Lower lobe of right lung (tissue), 2 donors: ENCODE results near the gene DRICH1. TPM values are rescaled to one million over a fixed set of nuclear protein-coding genes. Genes with fewer than 3 reads are reported as not detected.
A peak's percentile ranks its signal among the peaks of the same experiment; 100 is the strongest.
"Not testable (repeated sequence)": the region's sequence is repeated elsewhere in the genome, so short reads cannot be mapped to it uniquely, and the experiment has no call there.

ENCODE experiments used
- ATAC-seq, 2 donors: fragments of 200-7000 bp; cut with Tn5 transposase; one replicate each; pipeline ENCODE4 v1.9.1; 2020 to 2022; ENCODE audit warnings: mild to moderate bottlenecking in 2 of 2, moderate library complexity in 2 of 2
- DNase-seq: peaks from one replicate; pipeline ENCODE4 v3.0.0-alpha.2; 2020
- H3K27ac ChIP-seq: fragments of 200-600 bp; one replicate; pipeline ENCODE4 v1.8.0; 2022
- H3K27me3 ChIP-seq: fragments of 200-600 bp; one replicate; pipeline ENCODE4 v1.8.0; 2022; ENCODE audit warnings: low read depth
- H3K36me3 ChIP-seq: fragments of 200-600 bp; one replicate; pipeline ENCODE4 v1.8.0; 2022; ENCODE audit warnings: mild to moderate bottlenecking
- H3K4me1 ChIP-seq: fragments of 200-600 bp; one replicate; pipeline ENCODE4 v1.8.0; 2022
- H3K4me3 ChIP-seq: fragments of 200-600 bp; one replicate; pipeline ENCODE4 v1.8.0; 2022; ENCODE audit warnings: mild to moderate bottlenecking
- H3K9me3 ChIP-seq: fragments of 200-600 bp; one replicate; pipeline ENCODE4 v1.8.0; 2022
- CTCF ChIP-seq: fragments of 200-600 bp; IDR thresholded peaks from one replicate; pipeline ENCODE4 v1.8.0; 2022; ENCODE audit warnings: antibody characterized with exemption, mild to moderate bottlenecking
- intact Hi-C: fragments of 100-400 bp; cut with DNase I; formaldehyde crosslinking; loops from one replicate; pipeline ENCODE4 v1.11.0; 2022
- total RNA-seq: library from RNA; stranded (reverse); fragmentation: NEBNext Ultra II Directional; extraction: Animal tissue kit (Norgen Biotek cat#: 25700); gene quantifications from one replicate; pipeline ENCODE4 v1.2.1, GENCODE V29; 2021
- donor health status: DM: no; HTN: yes; CAD: no; lungs with severe emphysema.

DRICH1 gene
- total RNA-seq, 1 donor from 2014 or later: 1.6 TPM

GRCh38 chr22:23675502-23676415 is 43.6 kb upstream of the DRICH1 start:
- Histone ChIP-seq H3K36me3 (peaks cover 4% of the 10 kb centered on the region), H3K27me3 (no peaks in the 10 kb centered on the region), H3K4me3 (no peak overlapping the region), H3K9me3 (no peaks in the 10 kb centered on the region), H3K27ac (peak overlapping the region; percentile 53), H3K4me1 (no peaks in the 10 kb centered on the region)
- DNase-seq: peak; percentile 74
- intact Hi-C loops: no loop called here
- peak; percentile 51 to 57 for ATAC-seq
- TF ChIP-seq CTCF: no peak

DNA sequence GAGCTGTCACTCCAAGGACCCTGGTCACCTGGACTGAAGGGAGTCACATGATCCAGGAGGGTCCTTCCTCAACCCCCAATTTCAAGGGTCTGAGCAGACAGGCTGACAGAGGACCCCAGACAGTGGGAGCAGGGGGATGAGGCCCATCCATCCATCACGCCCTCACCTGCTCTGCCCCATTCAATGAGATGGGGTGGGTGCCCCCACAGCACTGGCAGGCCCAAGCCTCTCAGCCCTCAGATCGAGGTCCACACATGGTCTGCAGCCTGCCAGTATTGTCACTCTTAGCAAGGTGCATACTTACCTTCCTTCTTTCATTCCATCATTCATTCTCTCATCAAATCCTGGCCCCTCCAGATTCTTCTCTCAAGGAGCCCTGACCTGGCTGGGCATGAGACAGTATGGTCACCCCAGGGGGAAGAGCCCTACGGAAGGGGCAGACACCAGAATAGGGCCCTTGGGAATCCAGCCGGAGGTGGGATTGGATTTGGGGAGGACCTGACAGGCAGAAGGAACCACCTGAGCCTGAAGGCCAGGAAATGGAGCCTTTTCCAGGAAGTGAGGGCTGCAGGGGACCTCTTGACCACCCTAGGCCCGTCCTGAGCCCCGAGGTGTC is 42.9 kb upstream of the DRICH1 start:
- H3K4me3 ChIP-seq, ATAC-seq, H3K36me3 ChIP-seq, DNase-seq, H3K27ac ChIP-seq, H3K4me1 ChIP-seq, H3K9me3 ChIP-seq, intact Hi-C loops, H3K27me3 ChIP-seq: not testable (repeated sequence)

DNA sequence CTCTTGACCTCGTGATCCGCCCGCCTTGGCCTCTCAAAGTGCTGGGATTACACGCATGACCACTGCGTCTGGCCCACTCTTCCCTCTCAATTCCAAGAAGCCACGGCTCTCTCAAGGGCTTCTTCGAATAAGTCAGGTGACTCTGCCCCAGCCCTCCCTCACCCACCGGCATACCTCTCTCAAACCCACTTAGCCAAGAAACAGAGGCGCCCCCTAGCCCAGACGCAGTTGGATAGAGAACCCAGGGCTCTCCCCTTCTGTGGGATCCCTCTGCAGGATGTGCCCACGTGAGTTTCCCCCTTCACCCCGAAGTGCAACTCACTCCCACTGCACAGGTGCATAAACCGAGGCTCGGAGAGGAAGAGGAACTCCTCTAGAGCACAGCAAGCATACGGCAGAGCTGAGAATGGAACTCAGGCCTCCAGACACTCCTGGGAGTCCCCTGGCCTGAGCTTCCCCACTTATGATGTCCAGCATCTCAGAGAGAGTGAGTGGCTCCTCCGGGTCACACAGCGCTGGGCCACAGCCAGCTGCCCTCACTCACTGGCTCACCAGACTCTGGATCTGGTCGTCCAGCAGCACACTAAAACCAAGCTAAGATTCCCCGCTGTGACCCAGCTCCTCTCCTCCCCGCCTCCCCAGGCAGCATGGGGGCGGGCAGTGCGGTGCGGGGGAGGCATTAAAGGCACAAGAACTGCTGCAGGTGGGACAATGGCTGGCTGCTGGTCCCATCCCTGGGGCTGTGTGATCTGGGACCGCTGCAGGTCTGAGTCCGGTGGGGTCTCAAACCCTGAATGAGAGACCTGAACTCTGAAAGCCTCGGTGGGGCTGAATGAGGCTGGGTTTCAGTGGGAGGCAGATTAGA is 41.9 kb upstream of the DRICH1 start:
- Histone ChIP-seq H3K27ac (no peak overlapping the region), H3K36me3 (no peaks in the 10 kb centered on the region), H3K4me3 (no peak overlapping the region), H3K27me3 (no peaks in the 10 kb centered on the region), H3K4me1 (no peaks in the 10 kb centered on the region), H3K9me3 (no peaks in the 10 kb centered on the region)
- DNase-seq: no peak
- no peak for ATAC-seq
- intact Hi-C loops: no loop called here
- no peak for TF ChIP-seq CTCF

DNA sequence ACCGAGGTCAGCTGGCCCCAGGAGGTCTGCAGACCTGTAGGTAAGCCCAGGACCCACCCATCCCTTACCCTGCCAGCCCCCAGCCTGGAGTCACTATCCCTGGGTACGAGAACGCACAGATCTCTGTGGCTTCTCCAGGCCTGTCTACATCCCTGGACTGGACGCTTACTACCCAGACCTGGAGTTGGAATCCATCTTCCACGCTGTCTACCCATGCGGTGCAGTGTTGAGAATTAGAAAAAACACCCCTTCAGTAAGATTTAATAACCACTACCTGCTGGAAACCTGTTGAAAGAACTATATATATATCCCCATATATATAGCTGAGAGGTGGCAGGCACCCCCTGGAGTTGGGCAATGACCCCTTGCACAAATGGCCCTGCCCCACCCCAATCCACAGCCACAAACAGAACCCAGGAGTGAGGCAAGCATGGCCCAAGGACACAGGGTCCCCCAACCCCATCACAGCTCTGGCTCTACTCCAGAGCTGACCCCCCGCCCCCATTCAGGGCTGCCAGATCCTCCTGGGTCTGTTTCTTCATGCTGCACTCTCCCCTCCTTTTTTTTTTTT is 41.0 kb upstream of the DRICH1 start:
- intact Hi-C loops: no loop called here
- no peaks in the 10 kb centered on the region for H3K27me3 ChIP-seq
- H3K4me3 ChIP-seq: no peak overlapping the region
- no peaks in the 10 kb centered on the region for H3K9me3 ChIP-seq
- H3K27ac ChIP-seq: no peak overlapping the region
- ATAC-seq (no peak), DNase-seq (no peak)
- TF ChIP-seq CTCF: no peak
- H3K36me3 ChIP-seq: no peaks in the 10 kb centered on the region
- no peaks in the 10 kb centered on the region for H3K4me1 ChIP-seq

- H3K4me1 ChIP-seq, H3K36me3 ChIP-seq, intact Hi-C loops, DNase-seq, H3K27ac ChIP-seq, ATAC-seq, H3K27me3 ChIP-seq, H3K9me3 ChIP-seq, H3K4me3 ChIP-seq: not testable (repeated sequence)
Observed at GRCh38 chr22:23672307-23673049, 40.4 kb upstream of the DRICH1 start.

DNA sequence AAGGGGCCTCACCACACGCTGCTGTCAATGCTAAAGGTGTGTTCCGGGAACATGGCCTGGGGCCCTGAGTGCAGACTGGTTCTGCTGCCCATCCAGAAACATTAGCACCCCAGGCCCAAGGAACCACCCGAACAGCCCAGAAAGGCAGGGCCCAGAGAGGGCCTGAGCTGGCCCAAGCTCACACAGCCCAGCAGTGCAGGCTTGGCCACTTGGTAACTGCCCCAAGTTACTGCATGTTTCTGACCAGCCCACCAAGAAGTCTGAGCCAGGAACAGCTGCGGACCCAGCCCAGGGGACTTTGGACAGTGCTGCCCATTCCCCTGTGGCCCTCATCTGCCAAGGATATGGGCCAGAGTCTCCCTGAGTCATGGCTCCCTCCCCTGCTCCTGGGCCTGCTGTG is 39.3 kb upstream of the DRICH1 start:
- H3K27me3 ChIP-seq, ATAC-seq, DNase-seq, intact Hi-C loops, H3K27ac ChIP-seq, H3K9me3 ChIP-seq, H3K4me3 ChIP-seq, H3K4me1 ChIP-seq, H3K36me3 ChIP-seq: not testable (repeated sequence)
